ENCODE data around the gene MC1R. TPM values are rescaled to one million over a fixed set of nuclear protein-coding genes. Genes with fewer than 3 reads are reported as not detected.
"Not testable (repeated sequence)": the region's sequence is repeated elsewhere in the genome, so short reads cannot be mapped to it uniquely, and the experiment has no call there.

The MC1R gene
- total RNA-seq, 1 experiment from 2014 or later = 12.2 TPM

- peaks cover 2 to 14% of the 10 kb centered on the region in 2 experiments; a peak in 1 of 4 replicates for H3K36me3 ChIP-seq (ENCODE audit: control insufficient read depth in 1 of 2, insufficient read depth in 2 of 2, low read length in 2 of 2)
- ChIA-PET RAD21 (ENCODE audit: low non-redundant PET in 1 of 2, low total read pairs in 2 of 2, uncharacterized antibody in 2 of 2, unreplicated experiment in 2 of 2) (no interaction called here), POLR2A (no interaction called here), CTCF (no interaction called here)
- no peaks in the 10 kb centered on the region for H3K9me3 ChIP-seq (ENCODE audit: control insufficient read depth in 1 of 2, insufficient read depth in 1 of 2, low read depth in 1 of 2, low read length in 2 of 2)
- H3K9ac ChIP-seq (ENCODE audit: low read length) = no peak overlapping the region
- no peaks in the 10 kb centered on the region for H3K79me2 ChIP-seq (ENCODE audit: insufficient read depth, low read length)
- TF ChIP-seq CTCF (IDR thresholded peaks at IDR 0.05 in 2 of 3, conservative IDR thresholded peaks at IDR 0.05 in 1 of 3; ENCODE audit: borderline replicate concordance in 1 of 3, insufficient read depth in 1 of 3, low read depth in 2 of 3, low read length in 2 of 3) = no peak
- no peak overlapping the region for H2AFZ ChIP-seq (ENCODE audit: low read depth, low read length, poor library complexity, severe bottlenecking)
- intact Hi-C loops (cut with micrococcal nuclease) = no loop called here
- no peak for DNase-seq (ENCODE audit: low read depth, low spot score)
- H3K4me2 ChIP-seq (ENCODE audit: low read length) = no peak overlapping the region
- no peak overlapping the region for H3K4me3 ChIP-seq (replicated peaks in 1 of 2; ENCODE audit: low read depth in 1 of 2, low read length in 2 of 2)
- no peaks in the 10 kb centered on the region for H3K9me2 ChIP-seq (ENCODE audit: insufficient read depth)
- H4K20me1 ChIP-seq (ENCODE audit: insufficient read depth) = no peaks in the 10 kb centered on the region
- no peaks in the 10 kb centered on the region for H3K4me1 ChIP-seq (ENCODE audit: control insufficient read depth in 1 of 2, insufficient read depth in 2 of 2, low read length in 2 of 2)
- H3K27me3 ChIP-seq (ENCODE audit: insufficient read depth, low read length) = no peaks in the 10 kb centered on the region
- no peak for ATAC-seq
- H3K27ac ChIP-seq (ENCODE audit: low read depth, low read length) = no peak overlapping the region
- BruUV-seq (replicated peaks) = no TSS peak
Measured at GRCh38 chr16:89965447-89966225, 47.0 kb downstream of the MC1R start.

- POLR2A ChIA-PET = no interaction called here
Measured at GRCh38 chr16:89966756-89967155, 48.1 kb downstream of the MC1R start.

GRCh38 chr16:89967436-89967835 lies 48.8 kb downstream of the MC1R start:
- H3K27ac ChIP-seq (ENCODE audit: low read depth, low read length); H2AFZ ChIP-seq (ENCODE audit: low read depth, low read length, poor library complexity, severe bottlenecking); CTCF ChIA-PET; H3K27me3 ChIP-seq (ENCODE audit: insufficient read depth, low read length); H3K4me1 ChIP-seq (ENCODE audit: control insufficient read depth in 1 of 2, insufficient read depth in 2 of 2, low read length in 2 of 2); DNase-seq (ENCODE audit: low read depth, low spot score); H3K79me2 ChIP-seq (ENCODE audit: insufficient read depth, low read length); H3K9ac ChIP-seq (ENCODE audit: low read length); POLR2A ChIA-PET; H3K4me2 ChIP-seq (ENCODE audit: low read length); intact Hi-C loops (cut with micrococcal nuclease); ATAC-seq; H4K20me1 ChIP-seq (ENCODE audit: insufficient read depth); RAD21 ChIA-PET (ENCODE audit: low non-redundant PET in 1 of 2, low total read pairs in 2 of 2, uncharacterized antibody in 2 of 2, unreplicated experiment in 2 of 2); H3K9me2 ChIP-seq (ENCODE audit: insufficient read depth); H3K9me3 ChIP-seq (ENCODE audit: control insufficient read depth in 1 of 2, insufficient read depth in 1 of 2, low read depth in 1 of 2, low read length in 2 of 2); H3K4me3 ChIP-seq (replicated peaks in 1 of 2; ENCODE audit: low read depth in 1 of 2, low read length in 2 of 2): not testable (repeated sequence)
- BruUV-seq (replicated peaks) = TSS peak; percentile 43
- 0 out of 4 replicates have a peak, but pooled peaks cover 2 to 14% of the 10 kb centered on the region in 2 experiments for H3K36me3 ChIP-seq (ENCODE audit: control insufficient read depth in 1 of 2, insufficient read depth in 2 of 2, low read length in 2 of 2)

More at GRCh38 chr16:89966756-89967155, 48.1 kb downstream of the MC1R start:
- Histone ChIP-seq H3K9me2 (ENCODE audit: insufficient read depth) (no peaks in the 10 kb centered on the region), H3K4me2 (ENCODE audit: low read length) (no peak overlapping the region), H3K27me3 (ENCODE audit: insufficient read depth, low read length) (no peaks in the 10 kb centered on the region), H3K4me1 (ENCODE audit: control insufficient read depth in 1 of 2, insufficient read depth in 2 of 2, low read length in 2 of 2) (peaks cover 2 to 3% of the 10 kb centered on the region in 2 experiments; a peak in 2 of 4 replicates), H3K4me3 (replicated peaks in 1 of 2; ENCODE audit: low read depth in 1 of 2, low read length in 2 of 2) (no peak overlapping the region), H3K27ac (ENCODE audit: low read depth, low read length) (no peak overlapping the region), H4K20me1 (ENCODE audit: insufficient read depth) (no peaks in the 10 kb centered on the region), H2AFZ (ENCODE audit: low read depth, low read length, poor library complexity, severe bottlenecking) (no peak overlapping the region), H3K9ac (ENCODE audit: low read length) (no peak overlapping the region), H3K9me3 (ENCODE audit: control insufficient read depth in 1 of 2, insufficient read depth in 1 of 2, low read depth in 1 of 2, low read length in 2 of 2) (no peaks in the 10 kb centered on the region; a peak in 1 of 4 replicates), H3K36me3 (ENCODE audit: control insufficient read depth in 1 of 2, insufficient read depth in 2 of 2, low read length in 2 of 2) (0 out of 4 replicates have a peak, but pooled peaks cover 2 to 14% of the 10 kb centered on the region in 2 experiments), H3K79me2 (ENCODE audit: insufficient read depth, low read length) (no peaks in the 10 kb centered on the region)
- ChIA-PET CTCF (no interaction called here), RAD21 (ENCODE audit: low non-redundant PET in 1 of 2, low total read pairs in 2 of 2, uncharacterized antibody in 2 of 2, unreplicated experiment in 2 of 2) (no interaction called here)
- DNase-seq (ENCODE audit: low read depth, low spot score) = no peak
- intact Hi-C loops (cut with micrococcal nuclease) = no loop called here
- TF ChIP-seq CEBPB (IDR thresholded peaks at IDR 0.05; ENCODE audit: low read depth) (no peak), ELF1 (IDR thresholded peaks at IDR 0.05; ENCODE audit: borderline replicate concordance, low read depth) (no peak), CTCF (IDR thresholded peaks at IDR 0.05 in 2 of 3, conservative IDR thresholded peaks at IDR 0.05 in 1 of 3; ENCODE audit: borderline replicate concordance in 1 of 3, insufficient read depth in 1 of 3, low read depth in 2 of 3, low read length in 2 of 3) (no peak)
- no peak for ATAC-seq
- BruUV-seq (replicated peaks) = no TSS peak
